ENCODE data around the gene ZNF445.

- no peak for TF ChIP-seq CTCF (IDR thresholded peaks at IDR 0.05)
- no peak for TF ChIP-seq POLR2A (IDR thresholded peaks at IDR 0.05)
Observed at GRCh38 chr3:44506961-44507360, 29.5 kb upstream of the ZNF445 start.

Data from body of pancreas (tissue), 4 donors.